GM23248 (cell line): ENCODE data around the gene HSCB. TPM values are rescaled to one million over a fixed set of nuclear protein-coding genes. Genes with fewer than 3 reads are reported as not detected.
A peak's percentile ranks its signal among the peaks of the same experiment; 100 is the strongest.

ENCODE experiments used
- DNase-seq: peaks from one replicate; pipeline ENCODE4 v3.0.0-alpha.2; 2015
- H2AFZ ChIP-seq: fragments of 200-600 bp; sonication (generic); 2 replicates; pipeline ENCODE4 v1.6.1; 2016; ENCODE audit warnings: antibody characterized with exemption
- H3F3A ChIP-seq: fragments of 200-600 bp; sonication (generic); 2 replicates; pipeline ENCODE4 v1.6.1; 2016; ENCODE audit warnings: mild to moderate bottlenecking, antibody characterized with exemption, mixed run types; ENCODE audit not compliant: insufficient read depth
- H3K27ac ChIP-seq: fragments of 200-600 bp; sonication (generic); 2 replicates; pipeline ENCODE4 v1.5.1; 2016; ENCODE audit warnings: mild to moderate bottlenecking
- H3K27me3 ChIP-seq: fragments of 200-600 bp; sonication (generic); replicated peaks from 2 replicates; pipeline ENCODE4 v1.6.1; 2016; ENCODE audit warnings: mild to moderate bottlenecking; ENCODE audit not compliant: insufficient read depth
- H3K36me3 ChIP-seq: fragments of 200-600 bp; sonication (generic); 2 replicates; pipeline ENCODE4 v1.6.1; 2016; ENCODE audit warnings: low read depth, mild to moderate bottlenecking
- H3K4me1 ChIP-seq: fragments of 200-600 bp; sonication (generic); 2 replicates; pipeline ENCODE4 v1.6.1; 2016; ENCODE audit warnings: mild to moderate bottlenecking; ENCODE audit not compliant: insufficient read depth
- H3K4me2 ChIP-seq: fragments of 200-600 bp; sonication (generic); one replicate; pipeline ENCODE4 v1.6.1; 2016; ENCODE audit warnings: mild to moderate bottlenecking; ENCODE audit not compliant: unreplicated experiment
- H3K4me3 ChIP-seq: fragments of 200-600 bp; sonication (generic); 2 replicates; pipeline ENCODE4 v1.5.1; 2016; ENCODE audit warnings: mild to moderate bottlenecking
- H3K79me2 ChIP-seq: fragments of 200-600 bp; sonication (generic); 2 replicates; pipeline ENCODE4 v1.6.1; 2016; ENCODE audit warnings: mild to moderate bottlenecking; ENCODE audit not compliant: insufficient read depth
- H3K9ac ChIP-seq: fragments of 200-600 bp; sonication (generic); 2 replicates; pipeline ENCODE4 v1.6.1; 2016; ENCODE audit warnings: mild to moderate bottlenecking
- H3K9me2 ChIP-seq: fragments of 200-600 bp; sonication (generic); 2 replicates; pipeline ENCODE4 v1.6.1; 2016; ENCODE audit warnings: mixed run types, mild to moderate bottlenecking, moderate library complexity; ENCODE audit not compliant: insufficient read depth
- H3K9me3 ChIP-seq: fragments of 200-600 bp; sonication (generic); one replicate; pipeline ENCODE4 v1.6.1; 2017; ENCODE audit warnings: low read depth
- H4K20me1 ChIP-seq: fragments of 200-600 bp; sonication (generic); 2 replicates; pipeline ENCODE4 v1.6.0; 2016; ENCODE audit not compliant: insufficient read depth
- EZH2 ChIP-seq: fragments of 200-600 bp; sonication (generic); IDR thresholded peaks from 2 replicates; pipeline ENCODE4 v1.6.1; 2018; ENCODE audit warnings: antibody characterized with exemption, mild to moderate bottlenecking; ENCODE audit not compliant: insufficient read depth, poor library complexity, severe bottlenecking
- EZH2phosphoT487 ChIP-seq: fragments of 200-600 bp; sonication (generic); IDR thresholded peaks from 2 replicates; pipeline ENCODE4 v1.6.1; 2018; ENCODE audit warnings: antibody characterized with exemption, moderate library complexity, mild to moderate bottlenecking, low read depth; ENCODE audit not compliant: insufficient read depth
- WGBS, 2 experiments: methylation state at CpG; one replicate each; pipeline ENCODE4 v1.1.6; 2015 to 2017; ENCODE audit warnings: low lambda C conversion rate in 2 of 2, low coverage in 1 of 2; ENCODE audit errors: missing lambda C conversion rate in 2 of 2; 5-methylcytosine and 5-hydroxymethylcytosine counted together
- in situ Hi-C: fragments of 300-500 bp; cut with MboI; formaldehyde crosslinking; loops from 2 replicates; pipeline ENCODE4 v1.15.0; 2020
- polyA plus RNA-seq: library from polyadenylated mRNA; unstranded; fragments of >200 nt; fragmentation: Nextera tagmentation; extraction: Ambion mirVana; gene quantifications from 2 replicates; pipeline ENCODE4 v1.2.1, GENCODE V29; 2016
- total RNA-seq: library from RNA; depleted of rRNA; stranded (reverse); fragments of >200 nt; shearing (Covaris generic); gene quantifications from 2 replicates; pipeline ENCODE4 v1.2.3, GENCODE V29; 2014

HSCB gene
- total and polyA plus RNA-seq, 2 experiments from 2014 or later = 12.0 to 25.9 TPM

GRCh38 chr22:28706845-28707244 lies 35.0 kb upstream of the HSCB start:
- DNase-seq = no peak

DNA sequence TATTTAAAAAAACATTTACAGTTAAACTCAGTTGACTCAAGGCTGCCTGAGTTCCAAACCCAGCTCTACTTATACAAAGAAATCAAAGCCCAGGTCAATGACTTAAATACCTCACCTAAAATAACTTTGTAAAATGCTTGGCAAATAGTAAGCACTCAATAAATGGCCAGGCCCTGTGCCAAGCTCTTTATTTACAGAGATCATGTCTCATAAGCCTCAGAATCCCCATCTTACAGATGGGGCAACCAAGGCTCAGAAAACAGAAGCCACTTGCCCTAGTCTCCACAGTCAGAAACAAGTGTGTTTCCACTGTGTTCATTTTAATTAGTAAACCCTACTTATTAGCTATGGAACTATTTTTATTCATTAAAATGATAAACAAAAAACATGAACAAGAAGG lies 31.7 kb upstream of the HSCB start:
- peak overlapping the region; percentile 87 for H3K27ac ChIP-seq
- peak; percentile 40 for DNase-seq

More at GRCh38 chr22:28706845-28707244, 35.0 kb upstream of the HSCB start:
- Histone ChIP-seq H3K9me3 (no peaks in the 10 kb centered on the region), H2AFZ (no peak overlapping the region), H4K20me1 (no peaks in the 10 kb centered on the region), H3K4me2 (no peak overlapping the region), H3K9ac (no peak overlapping the region), H3K4me3 (no peak overlapping the region), H3K36me3 (0 out of 2 replicates have a peak, but pooled peaks cover 3% of the 10 kb centered on the region), H3K9me2 (no peaks in the 10 kb centered on the region), H3K27me3 (no peaks in the 10 kb centered on the region), H3K4me1 (peaks cover 28% of the 10 kb centered on the region), H3K79me2 (no peaks in the 10 kb centered on the region), H3K27ac (no peak overlapping the region), H3F3A (peaks cover 30% of the 10 kb centered on the region)
- TF ChIP-seq EZH2 = no peak
- TF ChIP-seq EZH2phosphoT487 = no peak
- WGBS, 2 experiments = 94 to 96% methylated on average over 6 of the region's 6 CpGs
- in situ Hi-C loops = no loop called here

DNA sequence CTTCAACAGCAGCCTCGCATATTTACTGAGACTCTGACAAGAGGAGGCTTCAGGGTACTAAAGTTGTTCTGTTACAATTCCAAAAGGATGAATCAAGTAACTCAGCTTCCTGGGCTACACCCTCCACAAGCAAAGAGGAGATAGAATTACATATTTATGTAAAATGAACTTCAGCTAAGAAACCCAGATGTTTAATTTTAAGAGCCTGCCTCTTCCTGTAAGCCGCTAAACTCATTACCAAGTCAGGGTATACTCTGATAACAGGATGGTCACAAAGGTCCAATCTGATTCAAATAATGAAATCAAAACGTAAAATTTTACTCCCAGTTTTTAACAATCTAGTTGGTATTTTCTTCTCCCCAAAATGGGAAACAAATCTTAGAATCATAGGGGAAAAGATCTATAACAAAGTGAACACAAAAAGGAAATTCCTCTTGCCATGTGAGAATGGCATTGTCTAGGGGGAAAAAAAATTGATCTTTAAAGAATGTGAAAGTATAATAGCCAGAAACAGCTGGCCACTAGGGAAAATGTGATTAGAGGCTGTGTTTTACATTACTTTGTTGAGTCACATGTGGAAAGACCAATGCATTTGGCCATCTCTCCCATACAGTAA lies 31.2 kb upstream of the HSCB start:
- Histone ChIP-seq H3K27ac (peak overlapping the region; percentile 87), H3K9me2 (0 out of 2 replicates have a peak, but pooled peaks cover 3% of the 10 kb centered on the region), H3K36me3 (0 out of 2 replicates have a peak, but pooled peaks cover 3% of the 10 kb centered on the region), H3K9ac (peak overlapping the region; percentile 69), H3F3A (peaks cover 54% of the 10 kb centered on the region), H3K79me2 (no peaks in the 10 kb centered on the region), H2AFZ (peak overlapping the region; percentile 68), H3K9me3 (no peaks in the 10 kb centered on the region), H4K20me1 (no peaks in the 10 kb centered on the region), H3K4me3 (peak overlapping the region; percentile 59), H3K4me1 (peaks cover 39% of the 10 kb centered on the region), H3K27me3 (no peaks in the 10 kb centered on the region), H3K4me2 (peak overlapping the region; percentile 84)
- peak; percentile 85 for DNase-seq
- no peak for TF ChIP-seq EZH2phosphoT487
- TF ChIP-seq EZH2 = no peak
- in situ Hi-C loops = no loop called here
- 1 to 5% methylated on average over 3 of the region's 3 CpGs for WGBS, 2 experiments

More for the DNA sequence above, 31.7 kb upstream of the HSCB start:
- H2AFZ ChIP-seq = no peak overlapping the region
- in situ Hi-C loops = no loop called here
- peak overlapping the region; percentile 84 for H3K4me2 ChIP-seq
- peaks cover 54% of the 10 kb centered on the region for H3F3A ChIP-seq
- 0 out of 2 replicates have a peak, but pooled peaks cover 3% of the 10 kb centered on the region for H3K9me2 ChIP-seq
- peaks cover 39% of the 10 kb centered on the region for H3K4me1 ChIP-seq
- no peaks in the 10 kb centered on the region for H3K27me3 ChIP-seq
- peak overlapping the region; percentile 69; the same call in 1 of the 2 replicates for H3K9ac ChIP-seq
- H3K79me2 ChIP-seq = no peaks in the 10 kb centered on the region
- peak overlapping the region; percentile 59 for H3K4me3 ChIP-seq
- TF ChIP-seq EZH2phosphoT487 (no peak), EZH2 (no peak)
- H3K36me3 ChIP-seq = 0 out of 2 replicates have a peak, but pooled peaks cover 3% of the 10 kb centered on the region
- H4K20me1 ChIP-seq = no peaks in the 10 kb centered on the region
- H3K9me3 ChIP-seq = no peaks in the 10 kb centered on the region

DNA sequence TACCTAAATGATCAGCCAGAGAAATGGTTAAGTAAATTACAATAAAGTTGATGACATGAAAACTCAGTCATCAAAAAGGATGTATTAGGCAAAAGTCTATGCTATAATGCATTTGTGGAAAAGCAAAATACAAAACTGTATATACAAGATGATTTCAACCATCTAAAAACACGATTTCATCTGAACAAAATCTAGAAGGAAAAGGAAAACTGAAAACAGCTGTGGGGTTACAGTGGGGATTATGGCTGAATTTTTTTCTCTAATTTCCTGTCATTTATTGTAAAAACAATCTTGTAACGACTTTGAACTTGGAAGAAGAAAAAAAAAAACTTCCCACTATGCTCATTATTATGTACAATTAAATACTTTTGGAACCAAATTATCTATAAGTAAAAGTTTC lies 30.5 kb upstream of the HSCB start:
- peak; percentile 2 for DNase-seq
- in situ Hi-C loops = no loop called here
- no peaks in the 10 kb centered on the region for H3K79me2 ChIP-seq
- H3F3A ChIP-seq = peaks cover 54% of the 10 kb centered on the region
- no peaks in the 10 kb centered on the region for H3K9me3 ChIP-seq
- H3K27me3 ChIP-seq = no peaks in the 10 kb centered on the region
- 2 to 4% methylated on average over 2 of the region's 2 CpGs for whole genome bisulfite sequencing, 2 experiments
- peak overlapping the region; percentile 69 for H3K9ac ChIP-seq
- H3K36me3 ChIP-seq = 0 out of 2 replicates have a peak, but pooled peaks cover 3% of the 10 kb centered on the region
- H3K4me2 ChIP-seq = peak overlapping the region; percentile 84
- peak overlapping the region; percentile 87 for H3K27ac ChIP-seq
- H3K9me2 ChIP-seq = 0 out of 2 replicates have a peak, but pooled peaks cover 3% of the 10 kb centered on the region
- H3K4me3 ChIP-seq = peak overlapping the region; percentile 59
- H3K4me1 ChIP-seq = peaks cover 39% of the 10 kb centered on the region
- H4K20me1 ChIP-seq = no peaks in the 10 kb centered on the region
- no peak for TF ChIP-seq EZH2phosphoT487
- TF ChIP-seq EZH2 = no peak
- H2AFZ ChIP-seq = peak overlapping the region; percentile 68
